ENCODE results near the gene EHD1. TPM values are rescaled to one million over a fixed set of nuclear protein-coding genes. Genes with fewer than 3 reads are reported as not detected.

The EHD1 gene
- total RNA-seq, 1 donor from 2014 or later, result 23.6 TPM

DNA sequence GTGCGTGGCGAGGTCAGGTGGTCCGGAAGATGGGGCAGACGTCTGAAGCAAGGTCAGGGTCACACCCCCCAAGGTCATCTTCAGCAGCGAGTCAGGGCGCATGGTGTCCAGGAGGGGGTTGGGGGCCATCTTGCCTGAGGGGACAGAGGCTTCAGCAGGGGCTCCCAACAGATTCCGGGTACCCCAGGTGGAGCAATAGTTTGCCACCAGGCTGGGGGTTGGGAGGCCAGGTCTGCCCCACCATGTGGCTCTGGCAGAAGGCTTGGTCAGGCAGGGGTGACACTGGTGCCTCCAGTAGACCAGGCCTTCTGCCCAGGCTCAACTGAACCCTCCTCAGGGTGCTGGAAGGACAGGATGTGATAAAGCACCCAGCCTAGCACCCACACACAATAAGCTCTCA, 32.7 kb upstream of the EHD1 start:
- FAIRE-seq (no peak), DNase-seq (ENCODE audit: low spot score in 2 of 2) (no peak)

DNA sequence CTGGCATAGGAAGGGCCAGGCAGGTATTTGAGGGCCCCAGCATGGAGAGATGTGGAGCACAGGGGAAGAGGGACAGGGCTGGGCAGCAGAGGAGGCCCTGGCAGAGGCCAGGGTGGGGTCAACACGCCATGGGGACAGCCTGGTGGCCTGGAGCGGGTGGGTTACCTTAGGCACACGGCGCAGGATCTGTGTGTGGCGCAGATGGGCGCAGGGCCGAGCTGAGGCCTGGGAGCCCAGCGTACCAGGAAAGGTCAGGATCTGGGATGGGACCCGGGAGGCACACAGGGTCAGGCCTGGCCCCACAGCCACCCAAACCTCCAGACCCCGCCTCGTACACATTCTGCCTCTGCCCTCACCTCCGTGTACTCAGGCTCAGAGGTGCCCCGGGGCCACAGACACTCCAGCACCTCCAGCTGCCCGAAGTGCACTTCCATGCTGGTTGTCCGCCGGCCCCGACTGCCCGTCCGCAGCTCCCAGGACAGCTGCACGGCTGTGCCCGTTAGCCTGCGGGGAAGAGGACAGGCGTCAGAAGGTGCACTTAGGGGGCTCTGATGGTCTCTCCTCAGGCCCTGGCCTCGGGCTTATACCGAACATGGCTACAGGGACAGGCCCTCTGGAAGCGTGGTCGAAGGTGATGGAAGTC, 32.2 kb upstream of the EHD1 start:
- DNase-seq (ENCODE audit: low spot score in 2 of 2) (no peak), FAIRE-seq (no peak)

DNA sequence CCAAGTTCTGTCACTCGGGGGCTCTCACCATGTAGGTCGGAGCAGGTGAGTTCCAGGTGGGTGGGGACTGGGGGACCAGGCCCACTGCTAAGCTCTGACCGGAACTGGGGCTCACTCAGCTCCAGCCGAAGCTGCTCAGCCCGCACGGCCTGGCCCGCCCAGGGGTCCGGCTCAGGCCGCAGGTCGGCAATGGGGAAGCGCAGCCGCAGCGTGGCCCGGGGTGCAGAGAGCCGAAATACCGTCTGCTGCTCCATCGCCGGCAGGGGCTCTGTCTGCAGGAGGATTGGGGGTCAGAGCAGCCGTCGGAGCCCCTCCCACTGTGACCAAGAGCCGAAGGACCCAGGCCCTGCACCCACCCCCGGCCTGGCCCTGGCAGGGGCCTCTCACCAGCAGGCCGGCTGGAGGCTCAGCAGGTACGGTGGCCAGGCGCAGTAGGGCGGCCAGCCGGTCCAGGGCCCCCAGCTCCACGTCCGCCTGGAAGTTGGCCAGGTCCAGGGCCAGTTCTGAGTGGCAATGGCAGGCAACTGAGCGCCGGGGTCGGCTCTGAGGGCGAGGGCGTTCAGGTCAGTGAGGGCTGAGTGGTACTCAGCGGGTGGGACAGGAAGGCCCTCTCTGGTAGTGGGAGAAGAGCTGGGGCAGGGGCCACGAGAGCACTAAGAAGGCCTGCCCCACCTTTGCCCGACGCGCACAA, 31.4 kb upstream of the EHD1 start:
- no peak for FAIRE-seq
- no peak for DNase-seq (ENCODE audit: low spot score in 2 of 2)

DNA sequence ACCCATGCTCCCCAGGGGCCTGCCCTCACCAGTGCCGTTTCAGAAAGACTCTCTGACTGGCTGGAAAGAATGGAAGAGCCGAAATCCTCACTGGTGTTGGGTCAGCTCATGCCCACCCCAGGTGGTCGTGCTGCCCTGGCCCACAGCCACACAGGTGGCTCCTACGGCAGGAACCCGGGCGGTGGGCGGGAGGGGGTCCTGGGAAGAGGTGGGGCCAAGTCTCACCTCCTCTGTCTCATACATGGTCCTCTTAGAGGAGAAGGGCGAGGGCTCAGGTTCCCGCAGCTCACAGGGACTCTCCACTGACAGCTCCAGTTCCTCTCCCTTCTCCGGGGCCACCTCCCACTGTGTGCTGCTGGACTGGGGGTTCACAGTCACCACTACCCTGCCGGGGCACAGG, 30.3 kb upstream of the EHD1 start:
- FAIRE-seq, result no peak
- no peak for DNase-seq (ENCODE audit: low spot score in 2 of 2)

DNA sequence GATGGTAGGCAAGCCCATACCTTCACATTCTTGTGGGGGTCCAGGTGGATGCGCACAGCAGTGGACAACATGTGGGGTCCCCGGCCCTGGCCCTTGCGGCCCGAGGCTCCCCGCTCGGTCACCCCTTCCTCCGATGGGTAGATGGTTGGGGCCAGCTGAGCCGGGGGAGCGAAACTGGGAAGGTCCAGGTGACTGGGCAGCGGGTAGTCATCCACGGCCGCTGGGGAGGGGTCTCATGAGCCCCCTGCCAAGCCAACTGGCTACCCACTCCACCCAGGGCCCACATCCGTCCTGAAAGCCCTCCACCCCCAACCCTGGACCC, 27.9 kb upstream of the EHD1 start:
- DNase-seq (ENCODE audit: low spot score in 2 of 2) (no peak), FAIRE-seq (no peak)

DNA sequence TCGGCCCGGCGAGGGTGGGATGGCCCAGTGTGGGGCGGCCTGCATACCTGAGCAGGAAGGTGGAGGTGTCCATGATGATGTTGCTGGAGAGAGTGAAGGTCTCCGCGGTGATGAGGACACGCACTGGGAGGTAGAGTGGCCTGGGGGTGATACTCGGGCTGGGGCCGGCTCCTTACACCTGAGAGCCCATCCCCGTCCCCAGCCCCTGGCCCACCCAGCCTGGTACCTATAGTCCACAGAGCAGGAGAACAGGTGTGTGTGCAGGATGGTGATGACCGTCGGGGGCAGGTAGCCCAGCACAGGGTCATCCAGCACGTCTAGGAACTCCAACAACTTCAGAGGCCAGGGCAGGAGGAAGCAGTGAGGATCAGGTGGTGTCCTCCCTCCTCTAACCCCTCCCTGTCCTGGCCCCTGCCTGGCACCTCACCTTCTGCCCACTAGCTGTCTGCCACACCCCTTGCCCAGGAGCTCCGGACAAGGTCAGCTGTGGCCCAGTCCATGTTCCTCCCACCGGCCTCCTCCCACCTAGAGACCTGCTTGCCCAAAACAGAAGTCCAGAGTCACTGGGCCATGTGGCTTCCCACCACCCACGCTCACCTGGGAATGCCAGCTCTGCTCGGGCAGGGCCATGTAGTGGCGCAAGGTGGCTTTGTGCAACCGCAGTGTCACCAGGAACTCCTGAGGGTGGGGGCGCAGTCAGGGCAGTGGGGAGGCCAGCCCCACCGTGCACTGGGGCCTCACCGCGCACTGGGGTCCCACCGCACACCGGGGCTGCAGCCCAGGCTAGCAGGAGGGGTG, 27.3 kb upstream of the EHD1 start:
- DNase-seq (ENCODE audit: low spot score in 2 of 2) (no peak), FAIRE-seq (no peak)

DNA sequence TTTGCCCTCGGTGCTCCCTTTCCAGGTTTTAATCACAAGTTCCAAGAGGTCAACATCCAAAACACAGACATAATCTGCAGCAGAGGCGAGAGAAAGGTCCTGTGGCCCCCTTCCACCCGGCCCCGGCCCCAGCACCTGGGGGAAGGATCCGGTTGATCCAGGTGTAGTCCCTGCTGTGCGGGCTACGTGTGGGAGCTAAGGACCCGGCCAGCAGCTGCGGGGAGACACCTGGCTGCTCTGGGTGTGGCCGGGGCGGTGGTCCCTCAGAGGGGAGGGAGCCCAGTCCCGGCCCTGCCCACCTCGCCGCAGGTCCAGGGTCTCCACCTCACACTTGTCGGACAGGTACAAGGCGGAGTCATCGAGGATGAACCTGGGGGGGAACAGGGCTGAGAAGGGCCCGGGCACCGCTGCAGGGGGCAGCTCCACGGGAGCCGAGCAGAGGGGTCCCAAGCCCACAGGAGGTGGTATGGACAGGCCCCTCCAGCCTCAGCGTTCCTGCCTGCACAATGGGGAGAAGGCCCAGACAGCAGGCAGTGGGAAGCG, 24.9 kb upstream of the EHD1 start:
- DNase-seq (ENCODE audit: low spot score in 2 of 2), result no peak

DNA sequence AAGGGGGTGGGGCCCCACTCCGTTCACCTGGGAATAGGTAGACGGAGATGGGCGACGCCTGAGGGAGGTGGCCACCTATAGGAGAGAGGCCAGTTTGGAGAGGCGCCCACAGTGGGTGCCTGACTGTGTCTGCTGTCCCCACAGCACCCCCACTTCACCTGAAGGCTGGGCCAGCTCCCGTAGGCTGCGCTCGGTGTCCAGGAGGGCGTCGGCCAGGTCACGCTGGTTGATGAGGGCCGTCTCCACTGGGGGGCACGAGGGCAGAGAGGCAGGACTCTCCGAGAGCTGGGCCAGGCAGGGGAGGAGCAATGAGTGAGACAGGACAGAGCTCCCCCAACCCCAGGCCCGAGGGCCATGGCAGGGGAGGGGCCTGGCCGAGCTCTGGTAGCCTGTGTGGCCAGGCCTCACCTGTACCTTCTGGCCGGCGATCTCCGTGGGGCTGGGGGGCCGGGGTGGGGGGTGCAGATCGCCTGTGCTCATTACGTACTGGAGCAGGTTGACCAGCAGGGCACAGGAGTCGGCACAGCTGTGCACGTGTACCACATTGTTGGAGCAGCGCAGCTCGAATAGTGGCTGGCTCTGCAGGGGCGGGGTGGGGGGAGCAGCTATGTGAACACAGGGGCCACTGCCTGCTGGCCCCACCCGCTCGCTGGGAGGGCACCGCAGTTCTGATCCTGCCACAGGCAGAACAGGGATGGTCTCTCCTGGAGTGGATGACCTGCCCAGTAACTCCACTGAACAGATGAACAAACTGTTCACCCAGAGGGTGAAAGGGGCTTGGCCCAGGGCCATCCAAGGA, 23.9 kb upstream of the EHD1 start:
- DNase-seq (ENCODE audit: low spot score in 2 of 2) (no peak), FAIRE-seq (no peak)

More for the DNA sequence above, 24.9 kb upstream of the EHD1 start:
- FAIRE-seq, result no peak

DNA sequence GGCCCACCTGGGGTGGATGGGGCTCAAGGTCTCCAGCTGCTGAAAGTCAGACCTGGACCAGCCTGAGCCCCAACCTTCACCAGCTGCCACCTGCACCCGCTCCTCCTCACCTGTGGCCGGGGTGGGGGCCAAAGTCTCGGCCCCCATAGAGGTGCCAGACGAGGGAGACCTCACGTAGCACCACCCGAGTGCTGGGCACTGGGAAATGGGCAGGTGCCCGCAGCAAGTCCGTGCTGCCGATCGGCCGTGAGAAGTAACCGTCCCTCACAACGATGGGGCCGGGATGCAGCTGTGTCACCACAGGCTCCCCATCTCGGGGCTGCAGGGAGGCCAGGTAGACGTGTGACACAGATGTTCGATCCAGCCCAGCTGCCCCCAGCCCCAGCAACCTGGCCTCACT, 22.4 kb upstream of the EHD1 start:
- FAIRE-seq (no peak), DNase-seq (ENCODE audit: low spot score in 2 of 2) (no peak)

DNA sequence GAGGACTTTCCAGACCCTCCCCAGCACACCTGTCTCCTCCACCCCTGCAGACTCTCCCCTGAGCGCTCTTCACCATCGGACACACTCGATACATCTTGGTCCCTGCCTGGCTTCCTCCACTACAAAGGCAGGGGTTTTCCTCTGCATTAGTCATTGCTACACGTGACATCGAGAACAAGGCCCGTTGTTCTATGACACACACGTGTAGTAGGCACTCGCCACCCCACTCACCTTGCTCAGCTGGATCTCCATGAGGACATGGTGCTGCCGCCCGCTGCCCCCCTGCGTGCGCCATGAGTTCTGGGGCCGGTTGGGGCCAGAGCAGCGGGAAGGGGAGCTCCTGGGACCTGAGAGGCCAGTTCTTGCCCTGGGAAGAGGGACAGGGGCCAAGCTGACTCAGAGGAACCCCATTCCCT, 21.9 kb upstream of the EHD1 start:
- no peak for FAIRE-seq
- DNase-seq (ENCODE audit: low spot score in 2 of 2), result no peak

DNA sequence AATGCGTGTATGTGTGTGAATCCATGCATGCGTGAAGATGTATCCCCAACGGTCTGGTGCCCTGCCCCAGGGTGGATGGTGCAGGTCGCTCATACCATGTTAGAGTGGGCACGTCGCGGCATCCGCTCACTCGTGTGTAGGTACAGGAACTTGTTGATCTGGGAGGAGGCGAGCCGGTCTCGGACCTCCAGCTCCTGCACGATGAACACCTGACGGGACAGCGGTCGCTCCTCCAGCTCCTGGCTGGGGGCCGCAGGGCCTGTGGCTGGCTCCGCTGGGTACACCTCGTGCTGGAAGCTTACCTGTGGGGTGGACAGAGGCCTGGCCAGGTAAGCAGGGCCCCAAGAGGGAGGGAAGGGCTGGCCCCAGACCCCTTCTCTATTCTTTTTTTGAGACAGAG, 20.1 kb upstream of the EHD1 start:
- no peak for DNase-seq (ENCODE audit: low spot score in 2 of 2)
- FAIRE-seq, result no peak

DNA sequence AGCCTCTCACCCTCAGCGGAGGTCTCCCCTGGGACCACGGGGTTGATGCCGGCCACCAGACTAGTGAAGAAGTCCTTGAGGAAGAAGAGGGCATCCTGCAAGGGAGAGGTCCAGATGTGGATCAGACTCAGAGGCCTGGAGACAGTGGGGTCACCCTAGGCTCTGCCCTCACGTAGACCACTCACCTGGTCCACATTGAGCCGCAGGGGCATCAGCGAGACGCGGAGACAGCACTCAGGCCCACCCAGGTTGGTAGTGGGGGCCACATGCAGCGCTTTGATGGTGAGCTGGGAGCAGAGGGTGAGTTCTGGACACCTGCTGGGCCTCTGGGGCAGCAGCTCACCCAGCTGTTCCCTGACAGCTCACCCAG, 19.6 kb upstream of the EHD1 start:
- no peak for DNase-seq (ENCODE audit: low spot score in 2 of 2)
- FAIRE-seq, result no peak

DNA sequence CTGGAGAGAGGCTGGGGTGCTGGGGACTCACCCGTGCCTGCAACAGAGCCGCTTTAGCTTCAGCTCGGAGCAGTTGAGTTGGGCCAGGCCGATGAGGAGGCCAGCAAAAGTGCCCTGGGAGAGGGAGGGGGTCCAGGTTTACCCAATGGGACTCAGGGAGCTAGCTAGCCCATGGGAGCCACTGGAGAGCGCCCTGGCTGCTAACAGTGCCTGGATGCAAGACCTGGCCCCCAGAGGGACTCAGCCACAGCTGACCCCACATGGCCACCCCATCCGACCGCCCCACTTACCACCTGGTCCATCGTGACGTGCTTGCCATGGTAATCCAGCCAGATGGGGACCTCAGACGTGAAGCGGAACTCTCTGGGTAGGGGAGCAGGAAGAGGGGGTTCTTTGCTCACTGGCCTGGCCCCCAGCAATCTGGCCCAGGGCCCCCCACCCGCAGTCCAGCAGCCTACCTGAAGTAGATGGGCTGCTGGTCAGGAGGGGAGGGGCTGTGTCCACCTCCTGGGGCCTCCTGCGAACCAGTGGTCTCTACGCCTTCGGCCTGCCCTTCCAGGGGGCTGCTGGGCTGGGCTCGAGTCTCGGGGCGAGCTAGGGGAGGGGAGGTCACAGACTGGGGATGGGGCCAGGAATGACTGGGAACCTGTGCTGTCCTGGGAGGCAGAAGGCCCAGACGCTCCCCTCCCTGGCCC, 19.1 kb upstream of the EHD1 start:
- FAIRE-seq (no peak), DNase-seq (ENCODE audit: low spot score in 2 of 2) (no peak)

DNA sequence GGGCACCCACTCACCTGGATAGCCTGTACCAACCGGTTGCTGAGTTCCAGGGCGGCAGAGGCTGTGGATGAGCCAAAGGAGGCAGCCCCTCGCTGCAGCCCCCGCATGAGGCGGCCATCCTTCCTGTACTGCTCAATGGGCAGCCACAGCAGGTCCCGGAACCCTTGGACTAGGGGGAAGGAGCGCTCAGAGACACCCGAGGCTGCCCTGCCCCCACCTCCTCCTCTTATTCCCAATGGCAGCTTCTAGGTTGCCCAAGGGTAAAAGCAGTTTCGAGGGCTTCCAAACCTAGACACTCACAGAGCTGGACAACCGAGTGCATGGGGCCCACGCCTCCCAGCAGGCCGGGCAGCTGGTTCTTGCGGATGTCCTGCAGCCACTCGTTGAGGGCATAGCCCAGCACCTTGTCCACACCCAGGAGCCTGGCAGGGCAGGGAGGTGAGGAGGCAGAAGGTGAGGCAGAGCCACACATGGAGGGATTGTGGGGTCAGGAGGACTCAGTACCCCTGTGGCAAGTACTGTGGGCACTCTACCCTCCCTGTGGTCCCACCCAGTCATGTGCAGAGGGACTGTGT, 18.1 kb upstream of the EHD1 start:
- FAIRE-seq (no peak), DNase-seq (ENCODE audit: low spot score in 2 of 2) (no peak)

DNA sequence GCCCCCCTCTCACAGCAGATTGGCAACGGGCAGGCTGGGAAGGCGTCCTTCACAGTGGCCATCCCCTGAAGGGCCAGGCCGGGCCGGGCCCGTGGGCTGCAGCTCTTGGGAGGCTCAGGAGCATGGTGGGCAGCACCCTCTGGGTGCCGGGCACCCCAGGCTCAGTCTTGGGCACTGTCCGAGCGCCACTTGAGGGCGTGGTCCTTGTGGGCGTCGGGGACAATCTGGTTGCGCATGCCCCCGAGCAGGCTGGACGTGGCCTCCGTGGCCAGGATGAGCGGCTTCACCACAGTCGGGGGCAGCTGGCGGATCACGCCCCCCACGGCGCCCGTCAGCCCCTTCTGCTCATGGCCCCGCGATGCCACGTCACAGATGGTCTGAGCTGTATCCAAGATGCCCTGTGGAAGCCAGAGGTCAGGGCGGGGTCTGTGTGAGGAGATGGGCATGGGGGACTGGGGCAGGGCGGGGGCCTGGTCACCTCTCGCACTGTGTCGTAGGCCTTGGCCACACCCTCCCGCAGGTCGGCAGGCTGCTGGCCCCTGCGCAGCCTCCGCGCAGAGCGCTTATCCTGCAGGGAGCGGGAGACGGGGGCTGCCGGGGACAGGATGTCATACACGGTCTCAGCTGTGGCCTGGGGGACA, 16.5 kb upstream of the EHD1 start:
- no peak for FAIRE-seq
- no peak for DNase-seq (ENCODE audit: low spot score in 2 of 2)

DNA sequence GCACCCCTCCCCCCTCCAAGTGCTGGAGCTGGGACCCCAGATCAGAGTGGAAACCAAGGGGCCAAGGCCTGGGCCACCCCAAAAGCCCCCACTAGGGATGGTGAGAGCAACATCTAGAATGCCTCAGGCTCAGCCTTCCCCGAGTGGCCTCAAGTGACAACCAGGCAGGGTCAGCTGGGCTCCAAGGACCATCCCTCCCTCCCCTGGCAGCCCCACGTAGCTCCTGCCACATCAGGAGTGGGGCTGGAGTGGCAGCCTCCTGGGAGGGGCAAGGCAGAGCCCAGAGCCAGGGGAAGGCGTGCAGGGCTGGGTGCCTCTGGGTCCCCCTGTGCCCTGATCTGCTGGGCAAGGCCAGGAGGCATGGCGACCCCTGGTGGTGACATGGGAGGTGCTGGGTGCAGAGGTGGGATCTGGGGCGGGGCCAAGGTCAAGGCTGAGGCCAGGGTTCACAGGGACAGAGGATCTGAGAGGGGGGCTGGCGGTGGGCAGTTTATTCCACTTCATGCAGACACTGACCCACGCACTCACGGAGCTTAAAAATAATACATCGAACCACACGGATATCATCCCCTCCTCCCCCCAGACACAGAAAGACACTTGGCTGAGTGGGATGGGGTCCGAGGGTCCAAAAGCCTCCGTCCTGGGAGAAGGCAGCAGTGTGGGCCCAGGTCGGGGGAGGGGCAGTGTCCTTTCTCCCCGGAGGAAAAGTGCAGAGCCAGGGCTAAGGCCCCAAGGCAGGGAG, 15.8 kb upstream of the EHD1 start:
- DNase-seq (ENCODE audit: low spot score in 2 of 2) (peak; percentile 76 to 85), FAIRE-seq (no peak)

DNA sequence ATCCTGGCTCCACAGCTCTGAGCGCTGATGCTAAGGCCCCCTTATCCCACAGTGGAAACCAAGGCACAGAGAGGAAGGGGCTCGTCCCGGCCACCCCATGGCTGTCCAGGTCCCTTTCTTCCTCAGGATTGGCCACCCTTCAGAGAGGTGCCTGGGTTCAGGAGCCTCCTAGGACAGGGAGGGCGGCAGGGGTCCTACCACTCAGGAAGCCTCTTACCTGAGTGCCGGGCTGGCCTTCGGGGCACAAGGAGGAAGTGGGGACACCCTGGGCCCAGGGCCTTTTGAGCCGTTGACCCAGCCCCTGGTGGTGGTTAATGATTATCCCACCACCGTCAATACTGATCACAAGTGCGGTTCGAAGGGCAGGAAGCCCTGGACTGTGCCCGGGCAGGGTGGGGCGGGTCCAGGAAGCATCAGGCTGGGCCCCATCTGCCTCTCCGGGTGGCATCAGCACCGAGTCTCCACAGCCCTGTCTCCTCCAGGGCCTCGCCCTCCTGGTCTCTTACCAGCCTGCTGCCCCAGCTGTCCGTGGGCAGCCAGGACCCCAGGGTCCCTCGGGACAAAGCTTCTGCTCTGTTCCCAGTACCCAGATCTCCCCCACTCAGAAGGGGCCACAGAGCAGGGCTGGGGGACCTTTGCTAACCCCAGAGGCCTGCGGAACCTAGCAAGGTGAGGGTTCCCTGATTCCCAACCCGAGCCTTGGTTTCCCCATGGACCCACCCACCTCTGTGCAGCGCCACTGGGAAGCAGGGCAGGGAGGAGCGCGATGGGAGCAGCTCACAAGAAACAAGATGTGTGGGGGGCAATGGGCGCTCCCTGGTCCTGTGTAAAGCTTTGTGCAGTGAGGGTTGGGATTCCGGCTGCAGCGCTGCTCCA, 15.0 kb upstream of the EHD1 start:
- FAIRE-seq, result no peak

DNA sequence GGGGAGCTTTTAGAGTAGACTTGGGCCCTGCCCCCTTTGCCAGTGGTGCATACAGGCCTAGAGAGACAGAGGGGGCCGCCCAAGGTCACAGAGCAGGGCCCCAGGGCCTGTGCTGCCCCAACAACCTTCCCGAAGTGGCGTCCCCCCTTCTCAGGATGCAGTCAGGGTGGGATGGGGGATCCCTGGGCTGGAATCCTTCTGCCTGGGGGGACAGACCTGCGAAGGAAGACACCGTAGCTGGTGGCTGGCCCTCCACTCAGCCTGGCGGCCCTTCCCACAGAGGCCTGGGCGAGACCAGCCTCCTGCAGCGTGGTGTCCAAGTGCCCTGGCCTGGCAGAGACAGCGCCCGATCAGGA, 14.4 kb upstream of the EHD1 start:
- no peak for DNase-seq (ENCODE audit: low spot score in 2 of 2)
- FAIRE-seq, result no peak

More for the DNA sequence above, 15.0 kb upstream of the EHD1 start:
- DNase-seq (ENCODE audit: low spot score in 2 of 2), result no peak

Data from frontal cortex (tissue), 4 donors.